Karpas-422 (cell line): ENCODE measurements around the gene PARVG. TPM values are rescaled to one million over a fixed set of nuclear protein-coding genes. Genes with fewer than 3 reads are reported as not detected.

Source experiments
- DNase-seq: peaks from one replicate; pipeline ENCODE4 v3.0.0-alpha.2; 2015
- H2AFZ ChIP-seq: fragments of 200-600 bp; sonication (generic); 2 replicates; pipeline ENCODE4 v1.6.1; 2014; ENCODE audit warnings: antibody characterized with exemption, low read length, mixed read lengths
- H3K27ac ChIP-seq: fragments of 200-600 bp; sonication (generic); 2 replicates; pipeline ENCODE4 v1.5.1; 2014; ENCODE audit warnings: mild to moderate bottlenecking, low read length, moderate library complexity
- H3K27me3 ChIP-seq: fragments of 200-600 bp; sonication (generic); 2 replicates; pipeline ENCODE4 v1.6.1; 2014; ENCODE audit warnings: low read length, mixed read lengths
- H3K36me3 ChIP-seq: fragments of 200-600 bp; sonication (generic); 2 replicates; pipeline ENCODE4 v1.6.1; 2014; ENCODE audit warnings: low read length, mixed read lengths; ENCODE audit not compliant: insufficient read depth
- H3K4me1 ChIP-seq: fragments of 200-600 bp; sonication (generic); 2 replicates; pipeline ENCODE4 v1.6.1; 2014; ENCODE audit warnings: mild to moderate bottlenecking, low read length, mixed read lengths
- H3K4me2 ChIP-seq: fragments of 200-600 bp; sonication (generic); 2 replicates; pipeline ENCODE4 v1.6.1; 2014; ENCODE audit warnings: low read length, low read depth, mild to moderate bottlenecking; ENCODE audit not compliant: poor library complexity, severe bottlenecking
- H3K4me3 ChIP-seq: fragments of 200-600 bp; sonication (generic); 2 replicates; pipeline ENCODE4 v1.5.1; 2014; ENCODE audit warnings: mild to moderate bottlenecking, antibody characterized with exemption, low read length, mixed read lengths
- H3K79me2 ChIP-seq: fragments of 200-600 bp; sonication (generic); 2 replicates; pipeline ENCODE4 v1.6.1; 2014; ENCODE audit warnings: mild to moderate bottlenecking, low read length, mixed read lengths
- H3K9ac ChIP-seq: fragments of 200-600 bp; sonication (generic); 2 replicates; pipeline ENCODE4 v1.6.0; 2014; ENCODE audit warnings: low read length
- H3K9me2 ChIP-seq: fragments of 200-600 bp; sonication (generic), shearing (Covaris generic); replicated peaks from 2 replicates; pipeline ENCODE4 v1.6.0; 2014; ENCODE audit warnings: mild to moderate bottlenecking, low read length, moderate library complexity; ENCODE audit not compliant: insufficient read depth
- H3K9me3 ChIP-seq: fragments of 300-700, 200-600 bp; sonication (generic); 2 replicates; pipeline ENCODE4 v1.6.1; 2014; ENCODE audit warnings: low read length, mixed read lengths
- H4K20me1 ChIP-seq: fragments of 200-600 bp; sonication (generic); 2 replicates; pipeline ENCODE4 v1.6.1; 2014; ENCODE audit warnings: mild to moderate bottlenecking, antibody characterized with exemption, low read length, low read depth; ENCODE audit not compliant: insufficient read depth
- total RNA-seq: library from RNA; depleted of rRNA; stranded (reverse); fragments of >200 nt; shearing (Covaris generic); gene quantifications from 2 replicates; pipeline ENCODE4 v1.2.3, GENCODE V29; 2014; ENCODE audit warnings: low replicate concordance

Gene PARVG
- total RNA-seq, 1 experiment from 2014 or later, result 6.3 TPM

- Histone ChIP-seq H4K20me1 (no peaks in the 10 kb centered on the region), H3K27ac (no peak overlapping the region), H3K4me3 (no peak overlapping the region), H3K27me3 (no peaks in the 10 kb centered on the region), H3K36me3 (no peaks in the 10 kb centered on the region), H3K4me1 (peaks cover 16% of the 10 kb centered on the region), H3K79me2 (no peaks in the 10 kb centered on the region), H2AFZ (no peak overlapping the region), H3K4me2 (no peak overlapping the region), H3K9me3 (no peaks in the 10 kb centered on the region), H3K9me2 (no peaks in the 10 kb centered on the region), H3K9ac (no peak overlapping the region)
- DNase-seq, result no peak
These were observed 31.5 kb downstream of the PARVG start for GRCh38 chr22:44211946-44212930.

GRCh38 chr22:44212936-44213335 is 32.2 kb downstream of the PARVG start:
- Histone ChIP-seq H3K79me2 (no peaks in the 10 kb centered on the region), H3K9me2 (no peaks in the 10 kb centered on the region), H3K9ac (no peak overlapping the region), H3K9me3 (no peaks in the 10 kb centered on the region), H3K27me3 (no peaks in the 10 kb centered on the region), H4K20me1 (no peaks in the 10 kb centered on the region), H3K36me3 (no peaks in the 10 kb centered on the region), H3K4me1 (peaks cover 14% of the 10 kb centered on the region), H3K4me2 (no peak overlapping the region), H2AFZ (no peak overlapping the region), H3K27ac (no peak overlapping the region), H3K4me3 (no peak overlapping the region)
- DNase-seq, result no peak

GRCh38 chr22:44213489-44214043 is 32.8 kb downstream of the PARVG start:
- no peaks in the 10 kb centered on the region for H3K9me2 ChIP-seq
- no peaks in the 10 kb centered on the region for H3K36me3 ChIP-seq
- H3K27me3 ChIP-seq, result no peaks in the 10 kb centered on the region
- DNase-seq, result no peak
- no peak overlapping the region for H3K4me2 ChIP-seq
- no peak overlapping the region for H3K4me3 ChIP-seq
- no peak overlapping the region for H2AFZ ChIP-seq
- H3K9ac ChIP-seq, result no peak overlapping the region
- H3K79me2 ChIP-seq, result no peaks in the 10 kb centered on the region
- no peak overlapping the region for H3K27ac ChIP-seq
- peaks cover 8% of the 10 kb centered on the region for H3K4me1 ChIP-seq
- no peaks in the 10 kb centered on the region for H3K9me3 ChIP-seq
- H4K20me1 ChIP-seq, result no peaks in the 10 kb centered on the region

- H3K9ac ChIP-seq, result no peak overlapping the region
- no peaks in the 10 kb centered on the region for H4K20me1 ChIP-seq
- no peaks in the 10 kb centered on the region for H3K36me3 ChIP-seq
- no peak for DNase-seq
- H3K27ac ChIP-seq, result no peak overlapping the region
- H3K4me2 ChIP-seq, result no peak overlapping the region
- H3K27me3 ChIP-seq, result no peaks in the 10 kb centered on the region
- H3K9me2 ChIP-seq, result no peaks in the 10 kb centered on the region
- H3K4me1 ChIP-seq, result peaks cover 3% of the 10 kb centered on the region; the same call in 1 of the 2 replicates
- no peaks in the 10 kb centered on the region for H3K79me2 ChIP-seq
- H2AFZ ChIP-seq, result no peak overlapping the region
- no peak overlapping the region for H3K4me3 ChIP-seq
- no peaks in the 10 kb centered on the region for H3K9me3 ChIP-seq
These were observed 33.5 kb downstream of the PARVG start for GRCh38 chr22:44214187-44214586.

GRCh38 chr22:44214764-44215163 is 34.0 kb downstream of the PARVG start:
- Histone ChIP-seq H3K27ac (no peak overlapping the region), H3K4me1 (peaks cover 3% of the 10 kb centered on the region; the same call in 1 of the 2 replicates)
- no peak for DNase-seq

GRCh38 chr22:44215287-44215686 is 34.6 kb downstream of the PARVG start:
- no peaks in the 10 kb centered on the region for H3K27me3 ChIP-seq
- H3K9me3 ChIP-seq, result no peaks in the 10 kb centered on the region
- H3K4me2 ChIP-seq, result no peak overlapping the region
- H3K9ac ChIP-seq, result no peak overlapping the region
- H3K36me3 ChIP-seq, result no peaks in the 10 kb centered on the region
- no peaks in the 10 kb centered on the region for H4K20me1 ChIP-seq
- no peak overlapping the region for H2AFZ ChIP-seq
- peaks cover 3% of the 10 kb centered on the region; the same call in 1 of the 2 replicates for H3K4me1 ChIP-seq
- H3K9me2 ChIP-seq, result no peaks in the 10 kb centered on the region
- H3K4me3 ChIP-seq, result no peak overlapping the region
- DNase-seq, result no peak
- H3K27ac ChIP-seq, result no peak overlapping the region
- no peaks in the 10 kb centered on the region for H3K79me2 ChIP-seq

More at GRCh38 chr22:44214764-44215163, 34.0 kb downstream of the PARVG start:
- H3K27me3 ChIP-seq, result no peaks in the 10 kb centered on the region
- H3K9ac ChIP-seq, result no peak overlapping the region
- no peaks in the 10 kb centered on the region for H4K20me1 ChIP-seq
- H3K9me3 ChIP-seq, result no peaks in the 10 kb centered on the region
- no peak overlapping the region for H3K4me2 ChIP-seq
- no peaks in the 10 kb centered on the region for H3K9me2 ChIP-seq
- H3K4me3 ChIP-seq, result no peak overlapping the region
- no peaks in the 10 kb centered on the region for H3K79me2 ChIP-seq
- H2AFZ ChIP-seq, result no peak overlapping the region
- H3K36me3 ChIP-seq, result no peaks in the 10 kb centered on the region

GRCh38 chr22:44217346-44217745 is 36.6 kb downstream of the PARVG start:
- no peak for DNase-seq
- H3K9me3 ChIP-seq, result no peaks in the 10 kb centered on the region
- H3K4me2 ChIP-seq, result no peak overlapping the region
- H3K79me2 ChIP-seq, result no peaks in the 10 kb centered on the region
- no peak overlapping the region for H3K4me3 ChIP-seq
- H2AFZ ChIP-seq, result no peak overlapping the region
- H3K9me2 ChIP-seq, result no peaks in the 10 kb centered on the region
- no peaks in the 10 kb centered on the region for H3K36me3 ChIP-seq
- H4K20me1 ChIP-seq, result no peaks in the 10 kb centered on the region
- no peaks in the 10 kb centered on the region for H3K27me3 ChIP-seq
- H3K9ac ChIP-seq, result no peak overlapping the region
- no peak overlapping the region for H3K27ac ChIP-seq
- H3K4me1 ChIP-seq, result no peaks in the 10 kb centered on the region

GRCh38 chr22:44218071-44218470 is 37.3 kb downstream of the PARVG start:
- Histone ChIP-seq H3K4me2 (no peak overlapping the region), H3K27ac (no peak overlapping the region), H3K36me3 (no peaks in the 10 kb centered on the region), H3K79me2 (no peaks in the 10 kb centered on the region), H3K9me3 (no peaks in the 10 kb centered on the region), H2AFZ (no peak overlapping the region), H3K4me3 (no peak overlapping the region), H3K4me1 (no peaks in the 10 kb centered on the region), H3K27me3 (no peaks in the 10 kb centered on the region), H3K9ac (no peak overlapping the region), H4K20me1 (no peaks in the 10 kb centered on the region), H3K9me2 (no peaks in the 10 kb centered on the region)
- no peak for DNase-seq
